Measurements from ENCODE around the gene GALNT9.

Gene GALNT9

DNA sequence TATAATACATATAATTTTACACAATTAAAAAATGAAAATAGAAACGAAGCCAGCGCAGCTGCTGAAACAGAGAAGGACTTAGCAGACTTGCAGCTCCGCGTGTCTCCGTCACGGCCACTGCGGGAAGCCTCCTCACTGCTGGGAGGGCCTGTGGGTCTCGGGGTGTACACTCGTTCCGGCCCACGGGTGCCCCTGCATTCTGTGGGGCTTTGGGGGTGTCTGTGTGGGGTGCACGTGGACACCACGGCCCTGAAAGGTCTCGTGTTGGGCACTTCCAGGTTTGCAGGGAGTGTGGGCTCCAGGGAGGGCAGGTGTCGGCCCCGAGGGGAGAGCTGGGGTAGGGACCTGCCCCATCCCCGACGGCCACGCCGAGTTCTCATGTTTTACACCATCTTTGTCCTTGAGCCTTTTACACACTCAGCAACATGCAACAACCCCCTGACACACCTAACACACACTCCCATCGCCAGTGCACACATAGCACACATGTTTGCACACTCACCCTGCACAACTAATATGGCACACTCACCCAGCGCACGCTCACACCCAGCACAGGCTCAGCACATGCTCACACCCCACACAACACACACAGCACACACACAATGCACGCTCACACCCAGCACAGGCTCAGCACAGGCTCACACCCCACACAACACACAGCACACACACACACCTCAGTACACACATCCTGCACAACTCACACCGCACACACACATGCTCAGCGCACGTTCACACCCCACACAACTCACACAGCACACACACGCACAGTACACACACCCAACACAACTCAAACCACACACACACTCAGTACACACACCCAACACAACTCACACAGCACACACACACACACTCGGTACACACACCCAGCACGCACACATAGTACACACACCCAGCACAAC is 148.5 kb downstream of the GALNT9 start:
- no peak for DNase-seq (ENCODE audit: low spot score)

DNA sequence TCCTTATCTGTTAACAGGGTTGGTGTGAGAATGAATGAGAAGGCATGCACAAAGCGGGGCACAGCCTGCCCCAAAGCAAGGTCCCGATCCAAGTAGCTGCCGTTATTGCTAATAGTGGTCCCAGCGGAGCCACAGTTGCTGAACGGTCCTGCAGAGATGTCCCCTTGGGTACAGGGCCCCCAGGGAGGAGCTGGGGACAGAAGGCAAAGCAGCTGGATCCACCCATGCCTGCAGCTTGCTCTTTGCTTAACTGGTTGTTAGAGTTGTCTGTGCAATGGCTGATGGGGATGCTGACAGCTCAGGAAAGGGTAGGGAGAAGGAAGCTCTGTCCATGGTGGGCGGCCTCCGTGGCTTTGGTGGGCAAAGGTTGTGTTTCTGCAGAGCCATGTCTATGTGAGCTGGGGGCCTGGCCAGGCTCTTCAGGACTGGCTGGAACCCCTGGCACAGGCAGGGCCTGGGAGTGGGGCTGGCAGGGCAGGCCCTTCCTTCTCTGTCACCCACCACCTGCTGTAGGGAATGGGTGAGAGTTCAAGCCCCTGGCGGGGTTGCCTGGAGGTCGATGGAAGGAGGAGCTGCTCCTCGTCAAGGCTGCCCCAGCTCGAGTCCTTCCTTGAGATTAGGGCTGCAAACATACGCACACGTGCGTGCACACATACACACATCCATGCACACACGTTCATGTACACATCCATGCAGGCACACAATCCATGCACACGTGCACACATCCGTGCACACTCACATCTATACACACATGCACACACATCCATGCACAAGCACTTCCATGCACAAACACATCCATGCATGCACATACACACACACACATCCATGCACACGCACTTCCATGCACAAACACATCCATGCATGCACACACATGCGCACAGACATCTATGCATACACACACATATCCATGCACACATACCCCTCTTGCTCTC is 149.7 kb downstream of the GALNT9 start:
- no peak for DNase-seq (ENCODE audit: low spot score)

DNA sequence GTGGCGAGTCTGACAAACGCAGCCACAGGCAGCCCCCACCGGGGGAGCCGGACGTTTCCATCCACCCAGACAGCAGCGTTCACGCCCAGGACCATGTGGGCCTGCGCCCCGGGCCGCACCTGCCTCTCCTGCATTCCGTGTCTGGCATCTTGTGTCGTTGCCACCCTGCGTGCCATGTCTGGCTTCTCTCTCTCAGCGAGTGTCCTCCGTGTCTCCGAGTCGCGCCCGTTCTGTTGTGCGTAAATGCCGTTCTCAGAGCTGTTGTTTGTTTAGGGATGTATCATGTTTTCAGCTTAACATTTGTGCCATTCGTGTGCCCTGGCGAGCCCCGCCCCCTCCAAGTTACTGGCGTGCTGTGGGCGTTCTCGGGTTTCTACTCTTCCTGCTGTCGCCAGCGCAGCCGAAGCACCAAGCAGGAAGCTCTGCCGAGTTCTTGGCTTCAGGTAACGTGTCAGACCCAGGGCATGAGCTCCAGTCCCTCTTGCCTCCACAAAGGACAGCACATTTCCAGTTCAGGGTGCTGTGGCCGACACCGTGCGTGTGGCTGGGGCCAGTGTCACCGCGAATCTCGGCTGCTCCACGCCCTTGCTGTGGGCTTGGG is 150.5 kb downstream of the GALNT9 start:
- DNase-seq (ENCODE audit: low spot score) = no peak

DNA sequence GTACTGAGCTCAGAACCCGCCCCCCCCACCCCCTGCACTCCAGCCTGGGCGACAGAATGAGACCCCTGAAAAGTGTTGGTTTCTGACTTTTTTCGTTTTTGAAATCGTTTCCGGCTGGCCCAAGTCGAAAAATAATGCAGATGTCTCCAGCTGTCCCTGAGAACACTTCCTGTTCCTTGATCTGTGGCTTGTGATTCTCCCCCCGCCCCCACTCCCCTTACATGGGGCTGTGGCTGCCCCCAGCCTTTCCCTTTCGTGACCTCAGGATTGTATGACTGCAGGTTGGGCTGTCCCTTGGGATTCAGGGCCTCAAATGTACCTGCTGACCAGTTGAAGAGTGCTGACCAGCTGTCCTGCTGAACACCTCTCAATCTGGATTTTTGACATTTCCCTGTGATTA is 151.1 kb downstream of the GALNT9 start:
- DNase-seq (ENCODE audit: low spot score) = no peak

DNA sequence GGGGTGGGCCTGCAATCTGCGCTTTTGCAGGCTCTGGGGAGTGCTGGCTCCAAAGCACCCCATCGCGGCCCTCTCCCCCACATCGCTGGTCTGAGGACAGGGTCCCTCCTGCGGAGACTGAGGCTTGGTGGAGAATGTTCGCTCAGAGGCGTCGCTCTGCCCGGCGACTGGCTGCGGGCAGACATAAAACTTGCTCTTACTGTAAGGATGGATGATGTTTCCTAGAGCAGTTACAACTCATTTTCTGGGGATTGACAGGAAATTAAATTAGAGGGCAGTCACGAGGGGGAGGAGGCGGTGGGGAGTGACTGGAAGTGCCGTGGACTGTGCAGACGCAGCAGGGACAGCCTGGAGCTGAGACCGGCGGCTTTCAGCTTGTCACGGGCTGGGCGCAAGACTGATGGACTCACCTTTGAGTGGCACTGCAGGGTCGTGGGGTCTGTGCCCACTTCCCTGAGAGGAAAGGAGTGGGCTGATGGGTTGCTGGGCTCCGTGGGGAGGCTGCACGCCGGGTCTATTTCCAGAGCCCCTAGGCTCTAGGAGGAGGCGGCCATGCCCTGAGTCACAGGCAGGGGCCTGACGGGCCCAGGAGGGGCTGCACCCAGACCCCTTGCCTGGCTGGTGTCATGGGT is 152.4 kb downstream of the GALNT9 start:
- no peak for DNase-seq (ENCODE audit: low spot score)

DNA sequence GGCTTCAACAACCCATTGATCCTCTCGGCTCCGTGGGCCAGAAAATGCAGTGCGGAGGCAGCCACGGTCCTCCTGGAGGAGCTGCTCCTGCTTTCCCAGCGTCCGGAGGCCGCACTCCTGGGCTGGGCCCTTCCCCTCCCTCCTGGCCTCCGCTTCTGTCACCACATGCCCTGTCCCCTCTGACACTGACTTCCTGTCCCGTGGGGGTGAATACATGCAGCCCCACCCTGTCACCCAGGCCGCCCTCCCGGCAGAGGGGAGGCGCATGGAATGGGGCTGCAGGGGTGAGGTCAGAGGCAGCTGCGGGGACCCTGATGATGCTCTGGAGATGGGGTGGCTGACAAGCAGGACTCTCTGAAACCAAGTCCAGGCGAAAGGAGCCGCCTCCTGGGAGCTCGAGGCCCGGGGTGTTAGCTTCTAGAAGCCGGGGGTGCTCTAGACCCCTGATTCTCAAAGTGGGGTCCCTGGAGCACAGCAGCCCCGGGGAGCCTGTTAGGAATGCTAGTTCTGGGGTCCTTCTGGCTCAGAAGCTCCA is 152.9 kb downstream of the GALNT9 start:
- no peak for DNase-seq (ENCODE audit: low spot score)

DNA sequence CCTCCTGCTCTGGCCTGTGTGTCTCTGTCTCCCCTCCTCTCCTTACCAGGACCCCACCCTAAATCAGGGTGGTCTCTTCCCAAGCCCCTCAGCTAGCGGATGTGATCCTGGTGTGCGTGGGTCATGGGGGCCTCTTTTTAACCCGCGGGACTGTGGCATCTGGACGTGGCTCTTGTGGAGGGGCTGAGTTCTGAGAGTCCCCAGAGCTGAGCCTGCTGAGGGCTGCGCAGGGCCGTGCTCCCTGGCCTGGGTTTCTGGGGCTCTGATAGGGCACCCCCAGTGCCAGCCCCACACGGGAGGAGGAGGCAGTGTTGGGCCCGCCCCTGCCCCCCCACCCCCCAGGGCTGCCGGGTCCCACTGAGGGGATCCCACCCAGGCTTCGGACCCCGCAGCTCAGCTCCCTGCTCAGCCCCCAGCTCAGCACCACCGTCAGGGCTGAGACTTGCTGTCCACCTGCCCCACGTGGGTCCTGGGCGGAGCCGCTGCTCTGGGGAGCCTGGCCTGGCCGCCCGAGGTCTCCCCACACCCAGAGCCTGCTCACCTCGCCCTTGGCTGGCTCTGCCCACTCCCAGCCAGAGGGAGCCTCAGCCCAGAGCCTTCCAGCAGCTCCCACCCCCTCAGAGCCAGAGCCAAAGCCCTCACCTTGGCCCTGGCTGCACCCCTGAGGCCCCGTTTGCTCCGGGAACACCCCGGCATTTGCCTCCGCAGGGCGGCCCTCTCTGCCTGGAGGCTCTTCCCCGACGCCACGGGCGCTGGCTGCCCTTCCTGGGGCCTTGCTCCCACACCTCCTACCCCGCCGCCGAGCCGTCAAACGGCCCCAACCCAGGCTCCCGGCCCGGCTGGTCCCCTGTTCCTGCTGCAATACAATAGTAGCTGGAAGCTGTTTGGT is 153.6 kb downstream of the GALNT9 start:
- no peak for DNase-seq (ENCODE audit: low spot score)

DNA sequence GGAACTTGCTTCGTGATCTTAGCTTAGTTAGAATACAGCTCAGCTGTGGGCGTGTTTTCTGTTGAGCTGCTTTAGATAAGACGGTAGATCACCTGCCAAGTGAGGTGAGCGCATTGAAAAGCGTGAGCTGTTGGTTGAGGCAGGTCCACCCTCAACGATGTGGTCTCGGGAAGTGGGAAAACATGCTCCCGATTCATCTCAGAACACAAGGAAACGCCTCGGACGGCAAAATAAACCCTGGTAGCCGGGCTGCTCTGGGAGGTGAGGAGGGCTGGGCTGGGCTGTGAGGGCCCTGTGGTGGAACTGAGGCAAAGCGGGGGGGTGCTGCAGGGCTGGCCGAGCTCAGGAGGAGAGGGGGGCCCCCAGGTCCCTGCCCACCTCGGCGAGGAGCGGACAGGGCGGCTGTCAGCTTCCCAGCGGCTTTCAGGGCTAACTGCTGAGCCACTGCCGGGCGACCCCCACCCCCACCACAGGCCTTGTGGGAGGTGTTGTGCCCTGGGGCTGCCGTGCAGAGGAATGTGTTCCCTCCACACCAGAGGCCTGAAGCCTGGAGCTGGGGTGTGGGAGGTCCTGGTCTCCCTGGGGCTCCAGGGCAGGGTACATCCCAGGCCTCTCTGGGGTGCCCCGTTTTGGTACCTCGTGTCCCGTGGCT is 154.4 kb downstream of the GALNT9 start:
- no peak for DNase-seq (ENCODE audit: low spot score)

DNA sequence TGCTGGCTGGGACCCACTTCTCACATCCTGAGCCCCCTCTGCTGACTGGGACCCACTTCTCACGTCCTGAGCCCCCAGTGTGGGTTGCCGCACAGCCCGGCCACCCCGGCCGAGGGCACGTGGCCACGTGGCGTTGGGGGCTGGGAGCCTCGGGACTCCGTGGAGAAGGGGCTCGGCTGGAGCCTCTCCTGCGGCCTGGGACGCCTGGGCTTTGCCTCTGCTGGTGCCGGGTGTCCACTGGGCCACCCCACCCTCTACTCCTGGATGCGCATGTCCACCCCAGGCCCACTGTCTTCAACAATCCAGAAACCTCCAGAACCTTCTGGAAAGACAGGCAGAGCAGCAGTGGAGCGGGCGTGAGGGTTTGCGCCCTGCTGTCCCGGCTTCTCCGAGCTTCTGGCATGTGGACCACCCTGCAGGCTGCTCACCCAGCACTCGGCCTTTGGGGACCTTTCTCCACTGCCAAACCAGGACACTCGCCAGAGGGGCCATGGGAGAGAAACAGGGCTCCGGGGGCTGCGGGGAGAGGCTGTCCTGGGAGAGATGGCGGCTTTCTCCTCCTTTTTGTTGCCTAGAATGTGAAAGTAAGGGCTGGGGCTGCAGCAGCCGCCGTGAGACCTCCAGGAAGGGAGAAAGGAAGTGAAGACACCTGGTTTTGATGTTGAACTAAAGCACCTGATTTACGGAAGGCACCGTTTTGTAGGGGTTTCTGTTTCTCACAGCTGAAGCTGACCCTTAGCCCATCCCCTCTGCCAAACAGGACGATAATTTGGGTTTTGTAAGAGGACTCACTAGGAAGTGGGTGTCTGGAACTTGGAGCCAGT is 155.2 kb downstream of the GALNT9 start:
- DNase-seq (ENCODE audit: low spot score) = no peak

DNA sequence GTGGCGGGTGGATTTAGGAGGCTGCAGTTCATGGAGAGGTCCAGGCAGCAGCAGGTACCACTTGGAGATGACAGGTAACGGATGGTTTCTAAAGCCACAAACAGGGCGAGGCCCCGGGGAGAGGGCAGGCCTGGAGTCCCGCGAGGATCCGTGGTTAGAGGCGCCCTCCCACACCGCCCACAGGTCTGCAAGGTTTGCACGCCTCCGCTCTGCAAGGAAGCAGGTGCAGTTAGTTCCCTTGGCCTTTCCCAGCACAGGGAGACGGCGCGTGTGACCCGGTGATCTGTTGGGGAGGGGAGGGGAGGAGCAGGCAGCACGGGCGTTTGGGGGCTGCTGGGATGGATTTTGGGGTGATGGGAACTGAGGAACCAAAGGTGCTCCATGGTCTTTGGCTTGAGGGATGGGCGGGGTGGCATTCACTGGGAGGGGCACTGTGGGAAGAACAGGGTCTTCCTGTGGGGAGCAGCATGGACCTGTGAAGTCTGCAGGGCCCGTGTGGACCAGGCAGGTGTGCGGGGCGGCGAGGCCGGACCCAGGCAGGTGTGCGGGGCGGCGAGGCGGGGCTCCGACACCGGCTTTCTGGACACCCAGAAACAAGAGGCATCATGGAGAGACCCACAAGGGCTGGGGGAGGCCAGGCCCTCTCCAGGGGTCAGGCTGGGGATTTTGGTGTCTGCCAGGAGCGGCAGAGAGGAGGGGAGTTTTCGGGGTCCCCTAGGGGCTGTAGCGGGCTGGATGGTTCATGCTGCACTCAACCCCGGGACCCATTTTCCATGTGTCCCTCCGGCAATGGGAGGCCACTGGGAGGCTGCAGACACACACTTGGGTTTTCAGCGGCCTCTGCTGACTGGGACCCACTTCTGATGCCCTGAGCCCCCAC is 156.0 kb downstream of the GALNT9 start:
- no peak for DNase-seq (ENCODE audit: low spot score)

DNA sequence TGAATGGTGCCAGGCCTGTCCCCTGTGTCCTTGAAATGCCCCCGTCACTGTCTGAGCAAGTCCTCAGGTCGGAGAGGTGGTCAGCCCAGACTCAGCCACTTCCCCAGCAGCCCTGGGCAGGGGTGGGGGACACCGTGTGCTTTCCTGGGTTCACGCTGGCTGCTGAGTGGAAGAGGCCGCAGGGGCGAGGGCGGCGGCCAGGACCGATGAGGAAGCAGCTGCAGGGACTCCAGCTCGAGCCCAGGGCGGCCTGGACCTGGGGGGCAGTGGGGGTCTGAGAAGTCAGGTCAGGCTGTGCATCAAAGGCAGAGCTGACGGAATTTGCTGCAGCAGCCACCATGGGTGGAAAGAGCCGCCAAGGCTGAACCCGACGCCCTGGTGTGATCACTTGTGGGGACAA is 156.8 kb downstream of the GALNT9 start:
- DNase-seq (ENCODE audit: low spot score) = no peak

DNA sequence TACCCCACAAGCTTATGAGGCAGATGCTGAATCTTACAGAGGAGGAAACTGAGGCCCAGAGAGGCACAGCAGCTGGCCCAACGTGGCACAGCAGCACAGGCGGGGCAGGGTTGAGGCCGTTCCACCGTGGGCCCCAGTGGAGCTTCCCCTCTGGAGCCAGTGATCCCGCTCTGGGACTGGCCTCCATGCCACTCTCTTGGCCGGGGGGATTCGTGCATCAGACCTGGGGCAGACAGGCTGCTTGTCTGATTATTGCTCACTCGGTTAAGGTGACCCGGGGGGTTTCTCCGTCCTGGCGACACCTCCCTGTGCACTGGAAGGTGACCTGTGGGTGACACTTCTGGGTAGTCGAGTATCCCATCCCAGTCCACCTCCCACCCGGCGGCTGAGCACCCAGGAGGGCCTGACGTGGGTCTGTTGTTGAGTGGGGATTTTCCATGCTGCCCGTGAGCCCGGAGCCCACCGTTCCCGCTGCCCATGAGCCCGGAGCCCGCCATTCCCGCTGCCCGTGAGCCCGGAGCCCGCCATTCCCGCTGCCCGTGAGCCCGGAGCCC is 157.3 kb downstream of the GALNT9 start:
- DNase-seq (ENCODE audit: low spot score) = no peak

DNA sequence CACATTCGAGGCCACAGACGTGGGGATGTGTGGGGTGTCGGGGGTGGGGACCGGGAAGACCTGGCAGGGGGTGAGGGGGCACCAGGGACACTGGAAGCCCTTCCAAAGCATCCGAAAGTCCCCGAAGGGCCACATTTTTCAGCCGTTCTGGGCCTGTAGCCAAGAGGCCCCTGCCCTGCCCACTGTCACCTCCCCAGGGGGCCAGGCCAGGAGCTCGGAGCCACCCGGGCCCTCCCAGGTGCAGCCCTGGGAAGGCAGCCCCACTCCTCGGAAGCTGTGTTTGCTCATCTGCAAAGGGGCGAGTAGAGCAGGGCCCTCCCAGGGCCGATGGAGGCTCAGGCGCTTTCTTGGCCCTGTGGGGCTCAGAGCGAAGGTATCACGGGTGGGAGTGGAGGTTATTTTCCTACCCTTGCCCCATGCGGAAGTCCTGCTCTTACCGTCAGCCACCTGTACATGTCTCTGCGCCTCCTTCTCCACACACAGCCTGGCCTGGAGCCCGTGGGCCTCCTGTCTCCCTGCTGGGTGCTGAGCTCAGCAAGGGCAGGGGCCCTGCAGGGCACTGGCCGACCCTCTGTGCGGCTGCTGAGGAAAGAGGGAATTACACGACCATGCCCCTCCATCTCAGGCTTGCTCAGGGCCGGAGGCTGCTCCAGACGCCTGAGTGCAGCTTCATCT is 158.0 kb downstream of the GALNT9 start:
- no peak for DNase-seq (ENCODE audit: low spot score)

DNA sequence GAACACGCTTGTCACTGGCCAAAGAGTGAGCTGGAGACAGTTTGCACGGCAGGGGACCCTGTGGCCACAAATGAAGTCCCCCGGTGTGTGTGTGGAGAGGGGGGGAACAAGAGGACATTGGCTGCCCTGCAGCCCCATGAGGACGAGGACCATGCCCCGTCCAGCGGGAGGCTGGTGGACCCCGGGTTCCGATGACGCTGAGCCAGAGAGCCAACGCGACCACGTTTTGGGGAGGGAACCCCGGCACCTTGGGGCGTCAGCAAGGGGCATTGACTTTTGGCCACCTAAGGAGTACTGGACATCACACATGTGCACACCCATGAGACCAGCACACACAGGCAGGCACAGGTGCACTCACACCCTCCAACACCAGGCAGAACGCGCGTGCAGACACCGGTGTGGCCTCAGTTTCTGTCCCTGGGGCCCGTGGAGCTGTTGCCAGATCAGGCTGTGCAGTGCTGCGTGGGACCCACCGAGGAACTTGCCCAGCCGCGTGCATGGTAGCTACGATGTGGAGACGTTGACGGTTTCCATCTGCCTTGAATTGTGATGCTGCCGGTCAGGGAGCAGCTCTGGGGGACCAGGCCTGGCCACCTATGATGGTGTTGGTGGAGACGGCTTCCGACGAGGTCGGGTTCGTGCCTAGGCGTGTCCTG is 158.6 kb downstream of the GALNT9 start:
- no peak for DNase-seq (ENCODE audit: low spot score)

DNA sequence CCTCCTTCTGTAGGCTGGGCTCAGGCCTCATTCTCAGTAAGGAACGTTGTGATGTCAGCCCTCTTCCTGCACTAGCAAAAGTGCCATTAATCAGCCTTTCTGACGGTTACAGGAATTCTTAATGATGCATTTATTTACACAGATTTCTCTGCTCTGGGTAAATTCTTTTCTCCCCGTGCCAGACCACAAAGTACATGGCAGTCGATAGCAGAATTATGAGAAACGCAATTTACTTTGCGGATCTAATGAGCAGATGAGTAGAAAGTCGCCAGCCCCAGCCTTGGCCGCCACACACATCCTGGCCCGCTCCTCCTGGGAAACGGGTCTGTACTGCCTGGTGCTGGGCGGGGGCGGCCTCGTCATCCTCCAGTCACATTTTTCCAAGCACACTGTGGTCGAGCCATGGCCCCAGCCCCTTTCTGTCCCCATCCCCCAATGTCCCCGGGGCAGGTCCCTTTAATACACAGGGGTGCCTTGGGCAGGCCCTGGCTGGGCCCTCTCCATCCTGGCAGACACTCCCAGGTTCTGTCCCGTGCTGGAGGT is 159.2 kb downstream of the GALNT9 start:
- no peak for DNase-seq (ENCODE audit: low spot score)

DNA sequence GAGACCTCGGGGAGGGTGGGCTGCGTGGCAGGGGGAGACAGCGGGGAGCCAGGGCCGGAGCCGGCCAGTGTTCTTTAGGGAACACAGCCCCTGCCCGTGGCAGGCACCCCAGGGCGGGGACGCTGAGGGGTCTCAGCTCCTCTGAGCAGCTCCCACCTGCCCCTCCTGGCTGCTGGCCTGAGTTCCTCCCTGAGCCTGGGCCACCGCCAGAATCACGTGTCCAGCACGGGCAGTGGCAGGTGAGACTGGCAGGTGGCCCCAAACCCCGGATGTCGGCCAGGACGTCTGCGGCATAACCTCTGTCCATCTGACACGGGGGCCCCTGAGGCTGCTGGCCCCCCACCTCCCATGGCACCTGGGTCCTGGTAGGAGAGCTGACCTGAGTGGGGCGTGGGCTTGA is 160.0 kb downstream of the GALNT9 start:
- no peak for DNase-seq (ENCODE audit: low spot score)

Data from activated CD4-positive, alpha-beta T cell treated with anti-CD3 and anti-CD28 coated beads, Interleukin-2, Interleukin-4, amounts not matched to agents 100 ng/mL and 50 ng/mL, durations not matched to agents 16 hours and 8 hours (primary cell).